OCI-LY7 (cell line): ENCODE data around the gene SMIM17. TPM values are rescaled to one million over a fixed set of nuclear protein-coding genes. Genes with fewer than 3 reads are reported as not detected.

Source experiments
- BruUV-seq: library from RNA; stranded (reverse); fragments of 400-500 nt; replicated peaks from 2 replicates; lab custom pipeline; 2021; lab: Mats Ljungman, UMichigan
- CTCF ChIA-PET: fragments of 300-600 bp; sonication (Branson Sonifier 250); formaldehyde crosslinking; loops from one replicate; lab custom pipeline; 2022; ENCODE audit warnings: antibody characterized with exemption; ENCODE audit not compliant: unreplicated experiment; lab: Charles Lee
- POLR2A ChIA-PET: fragments of 300-600 bp; sonication (Branson Sonifier 250); formaldehyde crosslinking; loops from one replicate; lab custom pipeline; 2022; ENCODE audit warnings: antibody characterized with exemption; lab: Charles Lee
- DNase-seq: peaks from one replicate; pipeline ENCODE4 v3.0.0-alpha.2; 2015; ENCODE audit warnings: low spot score
- H2AFZ ChIP-seq: fragments of 200-600 bp; sonication (generic), shearing (Covaris generic); 2 replicates; pipeline ENCODE4 v1.6.1; 2014; ENCODE audit warnings: mild to moderate bottlenecking, antibody characterized with exemption, low read length, moderate library complexity
- H3K27ac ChIP-seq: fragments of 200-600 bp; sonication (generic); 2 replicates; pipeline ENCODE4 v1.5.1; 2014; ENCODE audit warnings: mixed run types, low read depth, mild to moderate bottlenecking, moderate library complexity, low read length, inconsistent platforms; ENCODE audit not compliant: poor library complexity, severe bottlenecking
- H3K36me3 ChIP-seq: fragments of 200-600 bp; sonication (generic); 2 replicates; pipeline ENCODE4 v1.6.1; 2014; ENCODE audit warnings: mild to moderate bottlenecking, antibody characterized with exemption, low read length, moderate library complexity, mixed read lengths; ENCODE audit not compliant: insufficient read depth
- H3K4me1 ChIP-seq: fragments of 200-600 bp; sonication (generic); 2 replicates; pipeline ENCODE4 v1.5.1; 2014; ENCODE audit warnings: mild to moderate bottlenecking, low read length; ENCODE audit not compliant: insufficient read depth, poor library complexity, severe bottlenecking
- H3K4me2 ChIP-seq: fragments of 200-600 bp; sonication (generic); 2 replicates; pipeline ENCODE4 v1.6.1; 2014; ENCODE audit warnings: mild to moderate bottlenecking, low read length
- H3K4me3 ChIP-seq: fragments of 200-600 bp; sonication (generic); 2 replicates; pipeline ENCODE4 v1.5.1; 2014; ENCODE audit warnings: mild to moderate bottlenecking, low read depth, low read length; ENCODE audit not compliant: poor library complexity, severe bottlenecking
- H3K79me2 ChIP-seq: fragments of 200-600 bp; sonication (generic); 2 replicates; pipeline ENCODE4 v1.6.1; 2016; ENCODE audit warnings: low read depth, mild to moderate bottlenecking, low read length, moderate library complexity, mixed read lengths; ENCODE audit not compliant: insufficient read depth
- H3K9me2 ChIP-seq: fragments of 200-600 bp; sonication (generic); 2 replicates; pipeline ENCODE4 v1.6.1; 2016; ENCODE audit warnings: mild to moderate bottlenecking, low read length, mixed read lengths; ENCODE audit not compliant: insufficient read depth
- H3K9me3 ChIP-seq: fragments of 200-600 bp; sonication (generic); 2 replicates; pipeline ENCODE4 v1.6.1; 2014; ENCODE audit warnings: mild to moderate bottlenecking, mixed run types, low read length, mixed read lengths
- H4K20me1 ChIP-seq: fragments of 200-600 bp; sonication (generic); 2 replicates; pipeline ENCODE4 v1.6.1; 2014; ENCODE audit warnings: mild to moderate bottlenecking, antibody characterized with exemption, low read length, moderate library complexity, mixed read lengths; ENCODE audit not compliant: insufficient read depth
- CTCF ChIP-seq: fragments of 200-600 bp; sonication (generic); conservative IDR thresholded peaks from 2 replicates; pipeline ENCODE4 v1.5.1; 2014; ENCODE audit warnings: mild to moderate bottlenecking, antibody characterized with exemption, low read length, moderate library complexity, mixed read lengths
- EZH2phosphoT487 ChIP-seq: fragments of 200-600 bp; sonication (generic); IDR thresholded peaks from 2 replicates; pipeline ENCODE4 v1.6.1; 2018; ENCODE audit warnings: low read depth, borderline replicate concordance, mild to moderate bottlenecking, mixed run types, antibody characterized with exemption, low read length, moderate library complexity, mixed read lengths
- intact Hi-C: fragments of 100-400 bp; cut with micrococcal nuclease; formaldehyde crosslinking; loops from one replicate; pipeline ENCODE4 v1.10.0; 2022; ENCODE audit not compliant: unreplicated experiment
- total RNA-seq, 2 experiments: library from RNA; depleted of rRNA in 1 of 2; stranded (reverse); fragments of >200 nt in 1 of 2; shearing (Covaris generic) in 1 of 2; gene quantifications; 2 replicates each; pipeline ENCODE4 v1.2.3, GENCODE V29; 2014 to 2022

Gene SMIM17
- total RNA-seq, 2 experiments from 2014 or later, result not detected

DNA sequence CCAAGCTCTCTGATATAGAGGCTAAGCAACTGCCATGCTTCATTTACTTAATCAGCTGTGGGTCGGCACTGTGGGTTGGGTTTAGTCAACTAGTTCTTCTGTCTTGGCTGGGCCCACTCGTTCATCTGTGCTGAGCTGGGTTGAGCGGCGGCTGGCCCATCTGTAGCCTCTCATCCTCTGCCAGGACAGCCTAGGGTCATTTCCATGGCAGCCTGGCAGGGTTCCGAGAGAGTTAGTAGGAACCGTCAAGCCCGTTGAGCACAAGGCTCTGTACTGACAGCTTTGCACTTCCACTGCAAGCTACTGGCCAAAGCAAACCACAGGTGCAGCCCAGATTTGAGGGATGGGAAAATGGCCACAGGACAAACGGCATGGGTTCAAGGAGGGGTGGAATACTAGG, 35.2 kb downstream of the SMIM17 start:
- Histone ChIP-seq H4K20me1 (no peaks in the 10 kb centered on the region), H3K79me2 (no peaks in the 10 kb centered on the region), H3K4me1 (no peaks in the 10 kb centered on the region), H3K4me2 (no peak overlapping the region), H3K4me3 (no peak overlapping the region), H3K9me3 (no peaks in the 10 kb centered on the region), H3K36me3 (no peaks in the 10 kb centered on the region), H3K9me2 (no peaks in the 10 kb centered on the region), H2AFZ (no peak overlapping the region), H3K27ac (no peak overlapping the region)
- POLR2A ChIA-PET, result no interaction called here
- CTCF ChIA-PET, result no interaction called here
- no TSS peak for BruUV-seq
- DNase-seq, result no peak
- no peak for TF ChIP-seq CTCF
- no peak for TF ChIP-seq EZH2phosphoT487
- intact Hi-C loops, result no loop called here

DNA sequence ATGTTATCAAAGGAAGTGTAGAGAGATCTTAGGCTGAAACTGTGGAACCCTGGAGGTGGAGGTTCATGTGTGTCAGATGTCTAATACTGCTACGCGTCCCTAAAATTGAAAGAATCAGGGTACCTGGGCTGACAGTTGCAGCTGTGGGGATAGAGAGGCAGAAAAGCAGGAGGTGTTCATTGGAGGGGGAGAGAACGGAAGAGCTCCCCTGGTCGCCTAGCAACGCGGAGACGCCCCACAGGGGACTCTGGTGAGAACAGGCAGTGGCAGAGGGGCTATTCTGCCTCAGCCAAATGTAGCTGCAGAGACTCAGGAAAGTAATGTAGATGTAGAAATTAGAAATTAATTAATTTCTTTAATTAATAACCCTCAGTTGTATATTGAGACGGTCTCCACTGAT, 38.7 kb downstream of the SMIM17 start:
- intact Hi-C loops, result no loop called here
- Histone ChIP-seq H2AFZ (no peak overlapping the region), H3K9me2 (no peaks in the 10 kb centered on the region), H3K4me3 (no peak overlapping the region), H4K20me1 (no peaks in the 10 kb centered on the region), H3K4me1 (no peaks in the 10 kb centered on the region), H3K4me2 (no peak overlapping the region), H3K36me3 (no peaks in the 10 kb centered on the region), H3K79me2 (no peaks in the 10 kb centered on the region), H3K27ac (no peak overlapping the region), H3K9me3 (no peaks in the 10 kb centered on the region)
- no peak for DNase-seq
- CTCF ChIA-PET, result no interaction called here
- POLR2A ChIA-PET, result no interaction called here
- no peak for TF ChIP-seq CTCF
- TF ChIP-seq EZH2phosphoT487, result no peak
- BruUV-seq, result no TSS peak

GRCh38 chr19:56683116-56683515, 40.2 kb downstream of the SMIM17 start:
- H3K27ac ChIP-seq, result no peak overlapping the region
- H3K4me2 ChIP-seq, result no peak overlapping the region
- H3K9me3 ChIP-seq, result no peaks in the 10 kb centered on the region
- BruUV-seq, result no TSS peak
- no peaks in the 10 kb centered on the region for H4K20me1 ChIP-seq
- no peak overlapping the region for H2AFZ ChIP-seq
- no peak for DNase-seq
- TF ChIP-seq EZH2phosphoT487, result no peak
- no peak for TF ChIP-seq CTCF
- H3K36me3 ChIP-seq, result no peaks in the 10 kb centered on the region
- CTCF ChIA-PET, result no interaction called here
- H3K4me3 ChIP-seq, result no peak overlapping the region
- POLR2A ChIA-PET, result no interaction called here
- no peaks in the 10 kb centered on the region for H3K4me1 ChIP-seq
- intact Hi-C loops, result no loop called here
- H3K79me2 ChIP-seq, result no peaks in the 10 kb centered on the region
- H3K9me2 ChIP-seq, result no peaks in the 10 kb centered on the region
